H1 (cell line): ENCODE results near the gene BHMT2.

Source experiments
- CTCF ChIP-seq, 3 experiments: IDR thresholded peaks; 1 replicate in 2 of 3; 2 replicates in 1 of 3; pipeline versions ENCODE4 v1.5.1 to v1.6.1; 2011; ENCODE audit warnings: low read length in 3 of 3, mild to moderate bottlenecking in 3 of 3, inconsistent platforms in 2 of 3, low read depth in 1 of 3, moderate library complexity in 1 of 3; ENCODE audit not compliant: insufficient read depth in 1 of 3; ENCODE audit errors: control extremely low read depth in 1 of 3
- EP300 ChIP-seq, 2 experiments: IDR thresholded peaks; 1 replicate in 1 of 2; 2 replicates in 1 of 2; pipeline ENCODE4 v1.6.1; 2011 to 2012; ENCODE audit warnings: low read depth in 2 of 2, low read length in 2 of 2, mild to moderate bottlenecking in 2 of 2, borderline replicate concordance in 1 of 2, inconsistent platforms in 1 of 2, moderate library complexity in 1 of 2
- POLR2A ChIP-seq, 2 experiments: IDR thresholded peaks; 1 replicate in 1 of 2; 2 replicates in 1 of 2; pipeline ENCODE4 v1.6.1; 2011; ENCODE audit warnings: low read depth in 2 of 2, low read length in 2 of 2, mild to moderate bottlenecking in 2 of 2; ENCODE audit errors: control extremely low read depth in 1 of 2

DNA sequence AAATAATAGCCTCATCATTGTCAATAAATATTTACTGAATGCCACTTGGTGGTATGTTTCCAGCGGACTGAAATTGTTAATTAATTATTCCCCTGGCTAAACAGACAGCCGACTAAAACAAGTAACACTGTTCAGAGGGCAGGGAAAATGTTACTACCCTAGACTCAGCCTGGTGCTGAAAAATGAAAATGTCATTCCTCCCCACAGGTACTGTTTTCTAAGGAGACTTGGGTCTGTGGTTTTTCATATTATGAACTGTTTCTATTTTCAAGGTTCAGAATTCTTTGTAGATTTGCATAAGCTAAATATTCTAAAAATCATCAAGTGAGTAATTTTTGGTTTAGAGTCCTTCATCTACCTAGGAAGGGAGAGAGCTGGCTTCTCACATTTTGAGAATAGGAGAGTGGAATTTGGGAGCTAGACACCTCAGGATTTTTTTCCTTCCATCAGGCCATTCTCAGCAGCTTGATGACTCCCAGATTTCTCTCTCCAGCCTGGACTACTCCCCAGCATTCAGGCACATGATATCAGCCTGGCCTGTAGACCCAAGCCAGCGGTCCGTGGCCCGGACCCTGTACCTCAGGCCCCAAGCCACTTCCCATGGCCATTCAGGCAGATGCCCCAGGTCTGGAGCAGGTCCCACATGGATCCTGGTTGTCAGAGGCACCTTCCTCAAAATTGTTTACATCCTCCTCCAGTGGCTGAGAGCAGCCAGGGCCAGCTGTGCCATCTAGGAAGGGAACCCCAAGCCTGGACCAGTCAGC is 66.4 kb downstream of the BHMT2 start:
- TF ChIP-seq EP300 (IDR thresholded peaks at IDR 0.05; ENCODE audit: borderline replicate concordance in 1 of 2, low read depth in 2 of 2, low read length in 2 of 2) (no peak), POLR2A (IDR thresholded peaks at IDR 0.05; ENCODE audit: control extremely low read depth in 1 of 2, low read depth in 2 of 2, low read length in 2 of 2) (no peak), CTCF (IDR thresholded peaks at IDR 0.05; ENCODE audit: control extremely low read depth in 1 of 3, insufficient read depth in 1 of 3, low read depth in 1 of 3, low read length in 3 of 3) (no peak)
